ENCODE results near the gene KIF3C. TPM values are rescaled to one million over a fixed set of nuclear protein-coding genes. Genes with fewer than 3 reads are reported as not detected.

KIF3C gene
- total and polyA plus RNA-seq, 2 donors from 2014 or later = 1.9 to 4.8 TPM

DNA sequence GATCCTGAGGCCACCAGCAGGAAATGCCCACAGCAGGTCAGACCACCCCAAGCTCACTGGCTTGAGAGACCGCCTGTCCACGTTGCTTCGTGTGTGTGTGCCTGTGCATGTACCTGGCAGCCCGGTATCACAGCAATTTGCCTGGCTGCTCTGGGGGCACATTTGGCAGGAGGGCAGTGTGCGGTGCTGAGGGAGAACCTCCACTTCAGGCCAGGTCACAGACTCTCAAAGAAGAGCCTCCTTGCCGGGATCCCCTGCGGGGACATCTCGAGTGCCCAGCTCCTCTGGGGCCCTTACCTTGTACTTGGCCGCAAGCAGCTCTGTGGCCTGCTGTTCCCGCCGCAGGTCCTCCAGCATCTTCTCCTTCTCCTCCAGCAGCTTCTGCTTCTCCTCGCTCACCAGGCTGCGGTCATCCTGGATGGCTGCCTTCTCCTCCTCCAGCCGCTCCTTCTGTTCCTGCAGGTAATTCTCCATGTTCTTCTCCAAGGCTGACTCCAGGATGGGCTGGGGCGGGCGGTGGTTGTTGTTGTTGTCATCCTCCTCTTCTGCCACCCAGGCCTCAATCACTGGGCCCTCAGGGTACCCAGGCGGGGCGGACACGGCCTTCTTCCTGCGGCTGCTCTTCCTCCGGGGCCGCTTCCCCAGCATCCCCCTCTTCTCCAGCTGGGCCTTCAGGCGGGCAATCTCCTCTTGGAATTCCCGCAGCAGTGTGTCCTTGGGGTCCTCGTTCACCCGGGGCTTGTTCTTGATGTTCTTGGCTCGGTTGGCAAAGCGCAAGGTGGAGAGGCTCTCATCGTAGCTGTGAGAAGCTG is 2.0 kb downstream of the KIF3C start:
- TF ChIP-seq, protein P1, sequence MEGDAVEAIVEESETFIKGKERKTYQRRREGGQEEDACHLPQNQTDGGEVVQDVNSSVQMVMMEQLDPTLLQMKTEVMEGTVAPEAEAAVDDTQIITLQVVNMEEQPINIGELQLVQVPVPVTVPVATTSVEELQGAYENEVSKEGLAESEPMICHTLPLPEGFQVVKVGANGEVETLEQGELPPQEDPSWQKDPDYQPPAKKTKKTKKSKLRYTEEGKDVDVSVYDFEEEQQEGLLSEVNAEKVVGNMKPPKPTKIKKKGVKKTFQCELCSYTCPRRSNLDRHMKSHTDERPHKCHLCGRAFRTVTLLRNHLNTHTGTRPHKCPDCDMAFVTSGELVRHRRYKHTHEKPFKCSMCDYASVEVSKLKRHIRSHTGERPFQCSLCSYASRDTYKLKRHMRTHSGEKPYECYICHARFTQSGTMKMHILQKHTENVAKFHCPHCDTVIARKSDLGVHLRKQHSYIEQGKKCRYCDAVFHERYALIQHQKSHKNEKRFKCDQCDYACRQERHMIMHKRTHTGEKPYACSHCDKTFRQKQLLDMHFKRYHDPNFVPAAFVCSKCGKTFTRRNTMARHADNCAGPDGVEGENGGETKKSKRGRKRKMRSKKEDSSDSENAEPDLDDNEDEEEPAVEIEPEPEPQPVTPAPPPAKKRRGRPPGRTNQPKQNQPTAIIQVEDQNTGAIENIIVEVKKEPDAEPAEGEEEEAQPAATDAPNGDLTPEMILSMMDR (IDR thresholded peaks at IDR 0.05; ENCODE audit: borderline replicate concordance, extremely low read depth, insufficient read depth) = no peak
- Histone ChIP-seq H3K27me3 (ENCODE audit: control insufficient read depth, insufficient read depth, low read length) (no peaks in the 10 kb centered on the region), H3K9ac (ENCODE audit: low read length in 3 of 3) (no peak overlapping the region), H3K27ac (ENCODE audit: low read depth in 2 of 2, low read length in 2 of 2) (no peak overlapping the region), H3K4me3 (ENCODE audit: low read length in 3 of 3) (no peak overlapping the region), H3K36me3 (ENCODE audit: control insufficient read depth in 2 of 3, insufficient read depth in 3 of 3, low read length in 3 of 3) (no peaks in the 10 kb centered on the region), H3K4me1 (ENCODE audit: control insufficient read depth in 2 of 3, insufficient read depth in 2 of 3, low read depth in 1 of 3, low read length in 3 of 3) (peaks cover 0 to 8% (median 0%) of the 10 kb centered on the region in 3 donors), H3K9me3 (ENCODE audit: control insufficient read depth in 2 of 3, insufficient read depth in 1 of 3, low read length in 3 of 3) (no peaks in the 10 kb centered on the region)
- FAIRE-seq (no peak), DNase-seq (peak in 1 of 5 donors; percentile 62)
- intact Hi-C loops (cut with DNase I) = no loop called here

DNA sequence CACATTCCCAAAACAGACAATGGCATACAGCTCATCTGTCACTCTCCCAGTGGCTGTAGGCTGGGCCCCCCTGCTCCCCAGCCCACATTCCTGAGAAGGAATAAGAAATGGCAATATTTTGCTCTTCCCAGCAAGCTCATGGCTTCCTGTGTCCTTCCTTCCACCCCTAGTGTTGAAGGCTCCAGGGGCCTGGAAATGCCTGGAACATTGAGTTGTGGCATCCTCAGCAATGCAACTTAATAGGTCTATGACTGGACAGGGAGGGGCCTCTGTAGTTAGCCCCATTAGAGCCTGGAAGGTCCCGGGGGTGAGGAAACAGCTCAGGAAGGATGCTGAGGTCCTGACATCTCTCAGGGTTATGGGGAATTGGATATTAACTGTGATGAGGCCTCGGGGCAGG is 3.3 kb downstream of the KIF3C start:
- Histone ChIP-seq H3K4me1 (ENCODE audit: control insufficient read depth in 2 of 3, insufficient read depth in 2 of 3, low read depth in 1 of 3, low read length in 3 of 3) (peaks cover 0 to 8% (median 0%) of the 10 kb centered on the region in 3 donors), H3K27ac (ENCODE audit: low read depth in 2 of 2, low read length in 2 of 2) (no peak overlapping the region), H3K4me3 (ENCODE audit: low read length in 3 of 3) (no peak overlapping the region), H3K9me3 (ENCODE audit: control insufficient read depth in 2 of 3, insufficient read depth in 1 of 3, low read length in 3 of 3) (no peaks in the 10 kb centered on the region), H3K27me3 (ENCODE audit: control insufficient read depth, insufficient read depth, low read length) (no peaks in the 10 kb centered on the region), H3K9ac (ENCODE audit: low read length in 3 of 3) (no peak overlapping the region), H3K36me3 (ENCODE audit: control insufficient read depth in 2 of 3, insufficient read depth in 3 of 3, low read length in 3 of 3) (no peaks in the 10 kb centered on the region)
- FAIRE-seq = no peak
- TF ChIP-seq, protein P1 (IDR thresholded peaks at IDR 0.05; ENCODE audit: borderline replicate concordance, extremely low read depth, insufficient read depth) = no peak
- DNase-seq = peak in 2 of 5 donors; percentile 20 to 42
- intact Hi-C loops (cut with DNase I) = no loop called here

DNA sequence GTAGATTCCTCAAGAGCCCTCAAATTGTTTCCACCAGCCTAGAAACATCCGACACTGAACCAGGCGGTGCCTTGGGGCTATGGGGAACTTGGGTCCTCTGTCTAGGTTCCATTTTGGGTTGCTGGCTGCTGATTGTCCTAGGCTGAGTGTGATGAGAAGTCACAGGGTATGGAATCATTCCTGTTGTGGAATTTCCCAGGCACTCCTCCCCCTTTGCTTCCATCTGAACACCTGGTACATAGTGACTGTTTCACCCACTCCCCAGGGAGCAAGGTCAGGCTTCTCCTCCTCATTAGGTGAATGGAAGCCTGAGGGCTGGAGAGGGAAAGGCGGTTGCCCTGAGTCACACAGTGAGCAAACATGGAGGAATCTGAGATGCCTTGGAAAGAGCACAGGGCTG is 4.5 kb downstream of the KIF3C start:
- FAIRE-seq (no peak), DNase-seq (no peak)
- H3K4me3 ChIP-seq (ENCODE audit: low read length in 3 of 3) = no peak overlapping the region
- H3K27ac ChIP-seq (ENCODE audit: low read depth in 2 of 2, low read length in 2 of 2) = no peak overlapping the region
- no peaks in the 10 kb centered on the region for H3K9me3 ChIP-seq (ENCODE audit: control insufficient read depth in 2 of 3, insufficient read depth in 1 of 3, low read length in 3 of 3)
- no peak overlapping the region for H3K9ac ChIP-seq (ENCODE audit: low read length in 3 of 3)
- TF ChIP-seq, protein P1 (IDR thresholded peaks at IDR 0.05; ENCODE audit: borderline replicate concordance, extremely low read depth, insufficient read depth) = no peak
- H3K4me1 ChIP-seq (ENCODE audit: control insufficient read depth in 2 of 3, insufficient read depth in 2 of 3, low read depth in 1 of 3, low read length in 3 of 3) = peaks cover 0 to 7% (median 0%) of the 10 kb centered on the region in 3 donors
- intact Hi-C loops (cut with DNase I) = no loop called here
- no peaks in the 10 kb centered on the region for H3K36me3 ChIP-seq (ENCODE audit: control insufficient read depth in 2 of 3, insufficient read depth in 3 of 3, low read length in 3 of 3)
- H3K27me3 ChIP-seq (ENCODE audit: control insufficient read depth, insufficient read depth, low read length) = no peaks in the 10 kb centered on the region

Measured in kidney (tissue), 14 donors.